Keratinocyte (primary cell): ENCODE data around the gene DCBLD2. TPM values are rescaled to one million over a fixed set of nuclear protein-coding genes. Genes with fewer than 3 reads are reported as not detected.
"Not testable (repeated sequence)": the region's sequence is repeated elsewhere in the genome, so short reads cannot be mapped to it uniquely, and the experiment has no call there.

Experiments
- DNase-seq: peaks from one replicate; pipeline ENCODE4 v3.0.0-alpha.2; 2011; ENCODE audit warnings: low read depth, missing footprints, low spot score
- FAIRE-seq: peaks from 2 replicates; lab custom pipeline; 2011; peaks lifted over from hg19 to GRCh38; lab: Jason Lieb, UNC
- H2AFZ ChIP-seq: 2 replicates; pipeline ENCODE4 v1.6.0; 2012; ENCODE audit warnings: low read length, control low read depth, inconsistent platforms; ENCODE audit not compliant: control insufficient read depth
- H3K27ac ChIP-seq: 2 replicates; pipeline ENCODE4 v1.5.1; 2011; ENCODE audit warnings: low read length; ENCODE audit not compliant: control insufficient read depth, insufficient read depth
- H3K27me3 ChIP-seq: 3 replicates; pipeline ENCODE4 v1.6.0; 2011; ENCODE audit warnings: low read length; ENCODE audit not compliant: control insufficient read depth, insufficient read depth; ENCODE audit errors: extremely low read depth
- H3K36me3 ChIP-seq, 2 experiments: 2 replicates in 1 of 2; 3 replicates in 1 of 2; pipeline ENCODE4 v1.5.1; 2011; ENCODE audit warnings: low read length in 2 of 2, mild to moderate bottlenecking in 1 of 2; ENCODE audit not compliant: control insufficient read depth in 2 of 2, insufficient read depth in 2 of 2; ENCODE audit errors: extremely low read depth in 1 of 2
- H3K4me1 ChIP-seq: 3 replicates; pipeline ENCODE4 v1.5.1; 2011; ENCODE audit warnings: low read length; ENCODE audit not compliant: control insufficient read depth, insufficient read depth; ENCODE audit errors: extremely low read depth
- H3K4me2 ChIP-seq: 3 replicates; pipeline ENCODE4 v1.6.0; 2011; ENCODE audit warnings: low read depth, low read length; ENCODE audit not compliant: control insufficient read depth, insufficient read depth; ENCODE audit errors: extremely low read depth
- H3K4me3 ChIP-seq, 3 experiments: fragments of 200-600 bp in 1 of 3; sonication (generic) in 1 of 3; 2 replicates in 2 of 3; 3 replicates in 1 of 3; pipeline ENCODE4 v1.5.1; 2011 to 2016; ENCODE audit warnings: low read length in 3 of 3, mild to moderate bottlenecking in 3 of 3, control low read depth in 2 of 3, inconsistent platforms in 1 of 3, low read depth in 1 of 3, mixed read lengths in 1 of 3, mixed run types in 1 of 3, moderate library complexity in 1 of 3; ENCODE audit not compliant: control insufficient read depth in 2 of 3, insufficient read depth in 2 of 3; ENCODE audit errors: extremely low read depth in 1 of 3
- H3K79me2 ChIP-seq: 2 replicates; pipeline ENCODE4 v1.6.0; 2012; ENCODE audit warnings: low read length; ENCODE audit not compliant: control insufficient read depth, insufficient read depth
- H3K9ac ChIP-seq: 3 replicates; pipeline ENCODE4 v1.6.0; 2011; ENCODE audit warnings: low read length; ENCODE audit not compliant: control insufficient read depth, insufficient read depth; ENCODE audit errors: extremely low read depth
- H3K9me1 ChIP-seq: 3 replicates; pipeline ENCODE4 v1.6.0; 2011; ENCODE audit warnings: low read length; ENCODE audit not compliant: control insufficient read depth, insufficient read depth; ENCODE audit errors: extremely low read depth
- H3K9me3 ChIP-seq: 2 replicates; pipeline ENCODE4 v1.5.1; 2012; ENCODE audit warnings: low read depth, low read length; ENCODE audit not compliant: control insufficient read depth
- H4K20me1 ChIP-seq: 3 replicates; pipeline ENCODE4 v1.6.0; 2011; ENCODE audit warnings: low read length; ENCODE audit not compliant: control insufficient read depth, insufficient read depth; ENCODE audit errors: extremely low read depth
- EZH2 ChIP-seq: IDR thresholded peaks from one replicate; pipeline ENCODE4 v1.6.1; 2012; ENCODE audit warnings: inconsistent platforms, mild to moderate bottlenecking, low read length, moderate library complexity
- dilution Hi-C: fragments of 300-500 bp; cut with MboI; formaldehyde crosslinking; loops from one replicate; pipeline ENCODE4 v1.7.0; 2020; ENCODE audit warnings: low sequenced_read_pairs; ENCODE audit not compliant: extremely low pct_ligation_motif_present
- polyA plus RNA-seq, 5 experiments: library from polyadenylated mRNA; depleted of rRNA in 3 of 5; stranded (reverse) in 3 of 5; stranded (forward) in 1 of 5; unstranded in 1 of 5; fragments of >200 nt; gene quantifications; 1 replicate in 1 of 5; 2 replicates in 3 of 5; 3 replicates in 1 of 5; pipeline versions ENCODE4 v1.2.1 to v1.2.3, GENCODE V29; 2011 to 2012; ENCODE audit warnings: missing spikeins in 2 of 5, low read depth in 1 of 5, low replicate concordance in 1 of 5
- TF ChIP-seq, protein P1 (sequence below), 3 experiments: IDR thresholded peaks in 1 of 3; conservative IDR thresholded peaks in 1 of 3; optimal IDR thresholded peaks in 1 of 3; 2 replicates in 2 of 3; 3 replicates in 1 of 3; pipeline versions ENCODE3 to v1.5.1; 2011; ENCODE audit warnings: low read length in 3 of 3, mild to moderate bottlenecking in 3 of 3, moderate library complexity in 2 of 3, control low read depth in 1 of 3, inconsistent platforms in 1 of 3; ENCODE audit not compliant: insufficient read depth in 2 of 3; ENCODE audit errors: extremely low read depth in 1 of 3

Gene DCBLD2
- polyA plus RNA-seq, 1 donor (not counting 4 experiments of a cell fraction or from before 2014, with no cell fraction given) = 465 TPM

GRCh38 chr3:98885851-98886250, 15.6 kb downstream of the DCBLD2 start:
- H3K79me2 ChIP-seq = peaks cover 100% of the 10 kb centered on the region
- peak overlapping the region in 1 of 3 experiments; percentile 8 for H3K4me3 ChIP-seq
- no peak overlapping the region for H2AFZ ChIP-seq
- H3K9me1 ChIP-seq = no peaks in the 10 kb centered on the region
- no peak for DNase-seq
- TF ChIP-seq, protein P1, sequence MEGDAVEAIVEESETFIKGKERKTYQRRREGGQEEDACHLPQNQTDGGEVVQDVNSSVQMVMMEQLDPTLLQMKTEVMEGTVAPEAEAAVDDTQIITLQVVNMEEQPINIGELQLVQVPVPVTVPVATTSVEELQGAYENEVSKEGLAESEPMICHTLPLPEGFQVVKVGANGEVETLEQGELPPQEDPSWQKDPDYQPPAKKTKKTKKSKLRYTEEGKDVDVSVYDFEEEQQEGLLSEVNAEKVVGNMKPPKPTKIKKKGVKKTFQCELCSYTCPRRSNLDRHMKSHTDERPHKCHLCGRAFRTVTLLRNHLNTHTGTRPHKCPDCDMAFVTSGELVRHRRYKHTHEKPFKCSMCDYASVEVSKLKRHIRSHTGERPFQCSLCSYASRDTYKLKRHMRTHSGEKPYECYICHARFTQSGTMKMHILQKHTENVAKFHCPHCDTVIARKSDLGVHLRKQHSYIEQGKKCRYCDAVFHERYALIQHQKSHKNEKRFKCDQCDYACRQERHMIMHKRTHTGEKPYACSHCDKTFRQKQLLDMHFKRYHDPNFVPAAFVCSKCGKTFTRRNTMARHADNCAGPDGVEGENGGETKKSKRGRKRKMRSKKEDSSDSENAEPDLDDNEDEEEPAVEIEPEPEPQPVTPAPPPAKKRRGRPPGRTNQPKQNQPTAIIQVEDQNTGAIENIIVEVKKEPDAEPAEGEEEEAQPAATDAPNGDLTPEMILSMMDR (optimal IDR thresholded peaks at IDR 0.05 in 1 of 3, IDR thresholded peaks at IDR 0.05 in 1 of 3, conservative IDR thresholded peaks at IDR 0.05 in 1 of 3; ENCODE audit: extremely low read depth in 1 of 3, insufficient read depth in 2 of 3, low read length in 3 of 3) = no peak
- TF ChIP-seq EZH2 = no peak
- peaks cover 46% of the 10 kb centered on the region for H4K20me1 ChIP-seq
- dilution Hi-C loops = no loop called here
- peak overlapping the region; percentile 17 for H3K4me2 ChIP-seq
- peaks cover 8 to 30% of the 10 kb centered on the region in 2 experiments for H3K36me3 ChIP-seq
- no peak overlapping the region for H3K27ac ChIP-seq
- peaks cover 55% of the 10 kb centered on the region for H3K4me1 ChIP-seq
- H3K9me3 ChIP-seq = no peaks in the 10 kb centered on the region
- no peak for FAIRE-seq
- no peaks in the 10 kb centered on the region for H3K27me3 ChIP-seq
- H3K9ac ChIP-seq = no peak overlapping the region

DNA sequence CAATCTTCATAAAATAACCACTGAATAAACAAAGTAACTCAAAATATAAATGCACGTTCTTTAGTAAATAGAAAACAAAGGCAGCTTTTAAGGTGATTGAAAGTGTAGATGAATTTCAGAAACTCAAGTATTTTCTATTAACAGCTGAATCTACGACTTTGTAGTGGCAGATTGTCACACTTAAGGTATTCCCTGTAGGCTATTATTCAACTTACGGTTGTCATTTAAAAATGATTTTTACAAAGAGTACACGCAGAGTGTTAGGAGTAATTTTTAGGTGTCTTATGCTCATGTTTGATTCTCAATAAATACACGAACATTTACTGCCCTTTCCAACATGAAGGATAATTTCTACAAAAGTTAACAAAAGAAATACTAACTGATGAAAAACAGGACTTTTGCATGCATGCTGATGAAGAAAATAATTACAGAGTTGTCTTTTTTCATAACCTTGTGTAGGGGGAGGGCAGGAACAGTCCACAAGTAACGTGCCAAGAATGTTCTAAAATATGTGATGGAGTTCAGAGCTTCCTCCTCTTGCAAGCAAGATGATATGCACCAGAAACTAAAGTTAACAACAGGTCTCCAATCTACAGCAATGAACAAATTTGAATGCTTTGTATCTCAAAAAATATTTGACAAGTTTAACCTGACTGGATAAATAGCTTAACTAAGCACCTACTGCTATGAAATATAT, 16.7 kb downstream of the DCBLD2 start:
- Histone ChIP-seq H3K9ac (no peak overlapping the region), H3K27ac (peak overlapping the region; percentile 18), H3K36me3 (peaks cover 3 to 30% of the 10 kb centered on the region in 2 experiments), H3K9me1 (no peaks in the 10 kb centered on the region), H3K79me2 (peaks cover 100% of the 10 kb centered on the region), H4K20me1 (peaks cover 36% of the 10 kb centered on the region), H2AFZ (no peak overlapping the region), H3K9me3 (no peaks in the 10 kb centered on the region), H3K4me2 (peak overlapping the region; percentile 17), H3K4me3 (no peak overlapping the region), H3K27me3 (no peaks in the 10 kb centered on the region), H3K4me1 (peaks cover 50% of the 10 kb centered on the region)
- DNase-seq (no peak), FAIRE-seq (peak; percentile 56)
- TF ChIP-seq, protein P1 (optimal IDR thresholded peaks at IDR 0.05 in 1 of 3, IDR thresholded peaks at IDR 0.05 in 1 of 3, conservative IDR thresholded peaks at IDR 0.05 in 1 of 3; ENCODE audit: extremely low read depth in 1 of 3, insufficient read depth in 2 of 3, low read length in 3 of 3) = no peak
- dilution Hi-C loops = no loop called here

DNA sequence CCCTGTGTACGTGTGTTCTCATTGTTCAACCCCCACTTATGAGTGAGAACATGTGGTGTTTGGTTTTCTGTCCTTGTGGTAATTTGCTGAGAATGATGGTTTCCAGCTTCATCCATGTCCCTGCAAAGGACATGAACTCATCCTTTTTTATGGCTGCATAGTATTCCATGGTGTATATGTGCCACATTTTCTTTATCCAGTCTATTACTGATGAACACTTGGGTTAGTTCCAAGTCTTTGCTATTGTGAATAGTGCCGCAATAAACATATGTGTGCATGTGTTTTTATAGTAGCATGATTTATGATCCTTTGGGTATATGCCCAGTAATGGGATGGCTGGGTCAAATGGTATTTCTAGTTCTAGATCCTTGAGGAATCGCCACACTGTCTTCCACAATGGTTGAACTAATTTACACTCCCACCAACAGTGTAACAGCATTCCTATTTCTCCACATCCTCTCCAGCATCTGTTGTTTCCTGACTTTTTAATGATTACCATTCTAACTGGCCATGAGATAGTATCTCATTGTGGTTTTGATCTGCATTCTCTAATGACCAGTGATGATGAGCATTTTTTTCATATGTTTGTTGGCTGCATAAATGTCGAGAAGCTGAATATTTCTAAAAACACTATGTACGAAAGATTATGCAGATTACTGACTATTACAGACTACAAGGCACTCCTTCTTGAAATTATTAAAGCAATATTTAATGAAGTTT, 18.7 kb downstream of the DCBLD2 start:
- H4K20me1 ChIP-seq = peaks cover 26% of the 10 kb centered on the region
- H3K79me2 ChIP-seq = peaks cover 99% of the 10 kb centered on the region
- H3K4me2 ChIP-seq, H3K27ac ChIP-seq, FAIRE-seq, H3K9me1 ChIP-seq, DNase-seq, H3K27me3 ChIP-seq, H3K4me3 ChIP-seq, dilution Hi-C loops, H3K9me3 ChIP-seq, H3K9ac ChIP-seq, H2AFZ ChIP-seq: not testable (repeated sequence)
- H3K4me1 ChIP-seq = peaks cover 45% of the 10 kb centered on the region
- H3K36me3 ChIP-seq = peaks cover 7 to 37% of the 10 kb centered on the region in 2 experiments
